Measurements from ENCODE around the gene GSTO1.

The GSTO1 gene

DNA sequence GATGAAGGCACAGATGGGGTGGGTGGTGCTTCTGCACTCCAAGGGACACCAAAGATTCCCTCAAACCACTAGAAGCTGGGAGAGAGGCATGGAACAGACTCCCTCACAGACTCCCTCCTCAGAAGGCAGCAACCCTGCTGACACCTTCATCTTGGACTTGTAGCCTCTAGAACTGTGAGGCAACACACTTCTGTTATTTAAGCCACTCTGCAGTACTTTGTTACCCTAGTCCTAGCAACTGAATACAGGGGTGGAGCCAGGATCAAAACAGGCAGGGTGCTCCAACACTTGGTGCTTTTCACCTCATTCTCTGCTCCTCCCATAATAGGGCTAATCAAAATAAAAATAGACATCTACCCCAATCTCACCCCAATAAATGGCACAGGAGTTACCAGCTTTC is 2.3 kb upstream of the GSTO1 start:
- DNase-seq, result no peak

DNA sequence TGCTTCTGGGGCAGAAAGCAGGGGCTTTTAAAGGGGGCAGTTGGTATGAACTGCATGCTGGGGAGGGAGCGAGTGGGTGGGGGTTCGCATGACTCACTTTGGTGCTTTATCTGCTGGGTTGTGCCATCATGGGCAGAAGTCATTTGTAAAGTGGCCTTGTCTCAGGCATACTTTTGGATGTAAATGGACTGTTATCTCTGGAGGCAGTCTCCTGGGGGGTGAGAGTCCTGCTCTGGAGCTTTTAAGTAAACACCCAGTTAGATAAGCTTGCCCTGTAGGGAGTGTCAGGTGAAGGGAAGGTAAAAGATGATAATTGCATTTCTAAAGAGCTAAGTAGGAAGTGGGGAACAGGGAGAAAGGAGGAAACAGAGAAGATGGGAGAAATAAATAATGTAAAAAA is 1.6 kb upstream of the GSTO1 start:
- peak; percentile 26 for DNase-seq

DNA sequence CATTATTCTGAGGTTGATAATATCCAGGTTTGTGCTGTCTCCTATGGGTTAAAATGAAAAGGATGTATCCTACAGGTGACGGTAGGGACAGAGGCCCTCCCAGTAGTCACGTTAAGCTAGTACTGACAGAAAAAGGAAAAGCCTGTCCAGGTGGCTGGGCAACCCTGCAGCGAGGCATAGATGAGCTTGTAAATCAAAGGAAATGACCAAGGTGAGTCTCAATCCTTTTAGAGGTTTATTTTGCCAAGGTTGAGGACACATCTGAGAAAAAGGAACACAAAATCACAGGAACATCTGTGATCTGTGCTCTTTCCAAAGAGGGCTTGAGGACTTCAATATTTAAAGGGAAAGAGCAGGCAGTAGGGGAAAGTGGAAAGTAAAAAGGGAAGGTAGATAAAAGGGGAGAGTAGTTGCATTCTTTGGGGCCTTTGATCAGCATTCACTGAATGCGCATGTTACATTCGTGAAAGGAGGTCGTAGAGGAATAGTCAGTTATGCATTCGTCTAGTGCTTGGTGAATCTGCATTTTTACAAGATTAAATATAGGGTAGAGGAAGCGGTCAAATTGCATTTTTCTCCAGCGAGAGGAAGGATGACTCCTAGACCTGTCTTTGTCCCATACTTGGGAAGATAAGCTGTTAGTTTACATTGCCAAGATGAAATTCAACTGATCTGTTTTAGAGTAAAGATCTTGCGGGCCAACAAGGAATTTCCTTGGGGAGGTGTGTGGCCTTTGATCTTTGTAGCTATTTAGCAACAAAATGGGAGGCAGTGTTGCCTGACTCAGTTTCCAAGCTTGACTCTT is 884 bp upstream of the GSTO1 start:
- no peak for DNase-seq

GRCh38 chr10:104255311-104255981 is 754 bp downstream of the GSTO1 start:
- DNase-seq, result no peak

DNA sequence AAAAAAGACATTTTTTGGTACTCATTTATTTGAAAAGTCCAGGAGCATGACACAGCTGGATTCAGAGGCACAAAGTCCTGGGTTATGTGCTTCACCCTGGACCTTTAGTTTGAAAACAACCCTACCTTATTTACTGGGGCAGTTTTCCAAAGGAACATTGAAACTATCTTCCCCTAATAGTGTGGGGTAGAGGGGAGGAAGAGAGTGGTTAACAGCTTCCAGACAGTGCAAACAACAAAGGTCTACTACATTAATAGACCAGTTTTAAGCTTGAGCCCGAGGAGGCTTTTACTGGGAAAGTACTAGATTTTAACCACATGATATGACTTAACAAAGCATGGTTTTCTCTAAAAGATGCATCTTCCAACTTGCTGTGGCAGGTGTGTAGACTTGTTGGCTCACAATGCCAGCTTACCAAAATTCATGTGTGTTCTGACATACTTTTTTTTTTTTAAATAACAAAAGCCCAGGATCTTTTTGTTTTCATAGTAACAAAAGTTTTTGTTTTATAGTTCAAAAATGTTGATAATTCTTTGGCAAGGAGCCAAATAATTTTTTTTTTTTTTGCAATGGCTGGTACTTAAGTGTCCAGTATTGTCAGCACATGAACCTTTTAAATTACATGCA is 1.8 kb downstream of the GSTO1 start:
- no peak for DNase-seq

DNA sequence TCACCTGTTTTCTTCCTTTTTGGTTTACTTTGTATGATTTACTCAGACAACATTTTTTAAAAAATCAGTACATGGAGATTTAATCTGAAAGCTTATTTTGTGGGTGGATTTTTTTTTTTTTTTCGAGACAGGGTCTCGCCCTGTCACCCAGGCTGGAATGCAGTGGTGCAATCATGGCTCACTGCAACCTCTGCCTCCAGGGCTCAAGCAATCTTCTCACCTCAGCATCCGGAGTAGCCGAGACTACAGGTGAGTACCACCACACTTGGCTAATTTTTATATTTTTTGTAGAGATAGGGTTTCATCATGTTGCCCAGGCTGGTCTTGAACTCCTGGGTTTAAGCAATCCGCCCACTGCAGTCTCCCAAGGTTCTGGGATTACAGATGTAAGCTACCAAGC is 2.5 kb downstream of the GSTO1 start:
- no peak for DNase-seq

DNA sequence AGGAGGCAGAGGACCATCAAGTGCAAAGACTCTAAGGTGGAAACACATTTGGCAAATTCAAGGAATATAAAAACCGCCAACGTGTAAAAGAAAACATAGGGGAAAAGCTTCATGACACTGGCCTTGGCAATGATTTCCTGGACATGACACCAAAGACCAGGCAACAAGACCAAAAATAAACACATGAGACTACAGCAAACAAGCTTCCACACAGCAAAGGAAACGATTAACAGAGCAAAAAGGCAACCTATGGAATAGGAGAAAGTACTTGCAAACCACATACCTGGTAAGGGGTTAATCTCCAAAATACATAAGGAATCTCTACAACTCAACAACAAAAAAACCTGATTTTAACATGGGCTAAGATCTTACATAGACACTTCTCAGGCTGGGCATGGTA is 3.5 kb downstream of the GSTO1 start:
- no peak for DNase-seq

GRCh38 chr10:104259456-104259855 is 4.8 kb downstream of the GSTO1 start:
- DNase-seq, result no peak

- no peak for DNase-seq
Measured at GRCh38 chr10:104259999-104260774, 5.5 kb downstream of the GSTO1 start.

GRCh38 chr10:104260775-104261115 is 6.1 kb downstream of the GSTO1 start:
- DNase-seq, result no peak

DNA sequence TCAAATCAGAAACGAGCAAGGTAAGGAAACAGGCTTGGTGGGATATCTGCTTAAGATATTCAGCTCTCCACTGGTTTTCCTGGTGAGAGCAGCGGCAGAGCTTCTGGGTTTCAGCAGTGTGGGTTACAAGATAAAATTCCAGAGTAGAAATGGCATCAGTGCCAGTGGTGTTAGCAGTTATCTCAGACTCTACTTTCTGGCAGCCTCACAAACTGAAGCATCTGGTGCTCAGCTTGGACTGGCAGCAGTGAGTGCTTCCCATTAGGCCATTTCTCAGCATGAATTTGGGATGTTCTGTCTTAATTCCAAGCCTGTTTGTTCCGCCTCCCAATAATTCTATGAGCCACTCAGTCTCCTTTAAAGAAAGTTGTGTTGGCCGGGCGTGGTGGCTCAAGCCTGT is 7.4 kb downstream of the GSTO1 start:
- DNase-seq, result no peak

GRCh38 chr10:104264783-104265182 is 10.1 kb downstream of the GSTO1 start:
- no peak for DNase-seq

- DNase-seq, result peak; percentile 21
Measured at GRCh38 chr10:104267721-104268404, 13.2 kb downstream of the GSTO1 start.

GRCh38 chr10:104268405-104268712 is 13.7 kb downstream of the GSTO1 start:
- no peak for DNase-seq

- peak; percentile 96 for DNase-seq
Measured at GRCh38 chr10:104268713-104269645, 14.3 kb downstream of the GSTO1 start, which contains the start of gene GSTO2. Gene GSTO2, plus strand, starts transcription at chr10:104269184. Its CDS starts 5,732 bp downstream, at chr10:104274916.

DNA sequence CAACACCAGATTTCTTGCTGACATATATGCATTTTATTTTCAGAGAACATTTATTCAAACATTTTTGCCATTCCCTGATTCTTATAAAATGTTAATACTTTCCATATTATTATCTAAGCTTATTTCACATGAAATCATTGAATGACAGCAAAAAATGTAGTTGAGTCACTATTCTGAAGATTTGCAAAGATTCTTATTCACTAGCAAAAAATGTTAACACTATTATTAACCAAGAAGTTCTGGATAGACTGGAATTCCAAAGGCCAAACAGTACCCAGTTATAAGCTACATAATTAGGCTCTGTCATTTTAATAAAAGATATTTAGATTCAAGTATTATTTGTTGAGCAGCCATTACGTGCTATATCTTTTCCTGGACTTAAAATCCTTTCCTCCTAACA is 18.6 kb downstream of the GSTO1 start:
- no peak for DNase-seq

DNA sequence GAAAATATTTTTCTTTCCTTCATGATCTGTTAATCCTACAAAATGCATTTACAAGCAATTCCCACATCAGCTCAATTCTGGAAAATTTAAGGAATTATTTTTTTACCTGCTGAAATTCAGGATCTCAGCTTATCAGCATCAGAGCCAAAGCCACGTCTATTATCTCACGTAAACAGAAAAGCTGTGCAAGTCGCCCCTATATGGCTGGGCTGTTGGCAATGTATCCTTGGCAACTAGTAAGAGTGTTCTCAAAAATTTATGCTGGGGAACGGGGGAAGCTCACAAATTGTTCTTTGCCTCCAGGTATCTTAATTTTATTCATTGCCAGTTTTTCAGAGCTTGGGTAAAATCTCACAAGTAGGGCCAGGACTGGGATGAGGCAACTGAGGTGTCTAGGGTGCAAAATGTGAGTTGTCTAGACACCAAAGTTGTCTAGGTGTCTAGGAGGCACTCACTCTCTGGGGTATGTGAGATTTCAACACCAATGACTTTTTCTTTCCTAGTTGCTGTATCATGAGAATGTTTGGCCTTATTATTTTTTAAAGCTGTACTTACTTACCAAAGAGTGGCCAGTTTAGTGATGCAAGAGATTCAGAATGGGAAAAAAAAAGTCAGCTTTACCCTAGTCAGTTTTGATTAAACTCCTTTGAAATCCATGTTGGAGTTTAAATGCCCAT is 19.3 kb downstream of the GSTO1 start:
- DNase-seq, result no peak

DNA sequence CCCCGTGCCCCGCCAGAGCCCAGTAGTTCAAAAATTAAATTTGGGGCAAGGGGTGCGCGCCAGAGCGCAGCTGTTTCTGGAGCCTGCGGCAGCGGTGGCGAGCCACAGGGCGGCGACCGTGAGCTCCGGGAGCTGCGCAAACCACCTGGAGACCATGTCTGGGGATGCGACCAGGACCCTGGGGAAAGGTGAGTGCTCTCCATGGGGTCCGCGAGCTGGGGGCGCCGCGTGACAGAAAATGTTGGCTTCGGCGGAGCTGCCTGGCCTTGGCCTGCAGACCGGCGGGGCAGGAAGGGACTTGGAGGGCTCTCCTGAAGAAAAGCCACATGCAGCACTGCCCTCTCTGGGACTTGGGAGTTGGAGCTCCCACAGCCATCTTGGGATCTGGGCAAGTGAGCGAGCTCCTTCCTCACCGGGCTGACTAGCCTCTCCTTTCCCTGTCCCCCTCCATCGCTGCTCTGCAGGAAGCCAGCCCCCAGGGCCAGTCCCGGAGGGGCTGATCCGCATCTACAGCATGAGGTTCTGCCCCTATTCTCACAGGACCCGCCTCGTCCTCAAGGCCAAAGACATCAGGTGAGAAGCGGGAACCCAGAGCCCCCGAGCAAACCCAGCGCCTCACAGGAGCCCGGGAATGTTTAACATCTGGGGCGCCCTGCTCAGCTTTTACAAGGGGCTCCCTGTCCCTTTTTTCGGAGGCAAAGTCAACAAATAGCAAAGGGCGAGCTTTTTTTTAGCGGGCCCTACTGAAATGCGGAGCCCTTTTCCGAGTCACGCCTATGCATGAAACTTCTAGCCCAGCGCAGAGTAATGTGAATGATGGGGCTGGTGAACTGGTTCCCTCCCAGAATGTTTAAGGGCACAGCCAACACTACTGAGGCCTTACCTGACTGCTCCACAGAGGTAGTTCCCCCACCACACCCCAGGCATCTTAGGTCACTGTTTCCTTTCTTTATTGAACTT is 20.4 kb downstream of the GSTO1 start:
- peak; percentile 59 for DNase-seq

DNA sequence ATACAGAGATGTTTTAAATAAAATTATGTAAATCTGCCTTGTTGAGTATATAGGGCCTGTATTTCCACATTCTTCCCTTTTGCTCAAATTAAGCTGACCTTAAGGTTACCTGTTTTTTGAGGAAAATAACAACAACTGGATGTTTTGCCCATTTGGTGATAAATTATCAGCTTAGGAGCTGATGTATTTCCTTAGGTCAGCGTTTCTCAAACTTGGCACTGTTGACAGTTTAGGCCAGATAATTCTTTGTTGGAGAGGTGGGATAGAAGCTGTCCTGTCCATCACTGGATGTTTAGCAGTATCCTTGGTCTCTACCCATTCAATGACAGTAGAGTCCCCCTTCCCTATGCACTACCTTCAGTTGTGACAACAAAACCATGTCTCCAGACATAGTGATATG is 21.5 kb downstream of the GSTO1 start:
- DNase-seq, result no peak

GRCh38 chr10:104277785-104278184 is 23.1 kb downstream of the GSTO1 start:
- DNase-seq, result no peak

Measured in activated CD8-positive, alpha-beta memory T cell treated with anti-CD3 and anti-CD28 coated beads, Interleukin-2, amount 50 U/mL, for 4 hours (primary cell).